GM12878 (cell line): ENCODE results near the gene RHOBTB1. TPM values are rescaled to one million over a fixed set of nuclear protein-coding genes. Genes with fewer than 3 reads are reported as not detected.

Source experiments
- ATAC-seq: fragments of 200-7000 bp; cut with Tn5 transposase; 3 replicates; pipeline ENCODE4 v1.9.1; 2020; ENCODE audit warnings: mild to moderate bottlenecking, moderate library complexity
- BruUV-seq: library from RNA; stranded (reverse); fragments of 400-500 nt; replicated peaks from 2 replicates; lab custom pipeline; 2021; lab: Mats Ljungman, UMichigan
- CTCF ChIA-PET: fragments of 300-600 bp; sonication (Branson Sonifier 250); formaldehyde crosslinking; extraction: SDS; loops from one replicate; lab custom pipeline; 2021; ENCODE audit warnings: inconsistent platforms; lab: Yijun Ruan, JAX
- POLR2A ChIA-PET: fragments of 350-600 bp; formaldehyde crosslinking; extraction: SDS; loops from one replicate; lab custom pipeline; 2021; ENCODE audit warnings: inconsistent platforms; lab: Charles Lee
- RAD21 ChIA-PET: fragments of 300-600 bp; sonication (Branson Sonifier 250); formaldehyde crosslinking; loops from one replicate; lab custom pipeline; 2023; ENCODE audit warnings: antibody characterized with exemption; ENCODE audit not compliant: unreplicated experiment; lab: Charles Lee
- SMC1A ChIA-PET: fragments of 300-600 bp; sonication (Branson Sonifier 250); formaldehyde crosslinking; loops from one replicate; lab custom pipeline; 2023; ENCODE audit not compliant: unreplicated experiment, uncharacterized antibody; lab: Charles Lee
- DNase-seq: peaks from one replicate; pipeline ENCODE4 v3.0.0-alpha.2; 2011; ENCODE audit warnings: low read depth, low spot score
- FAIRE-seq: peaks from 3 replicates; lab custom pipeline; 2011; peaks lifted over from hg19 to GRCh38; lab: Jason Lieb, UNC
- H2AFZ ChIP-seq: 2 replicates; pipeline ENCODE4 v1.6.0; 2011; ENCODE audit warnings: low read depth, low read length, control low read depth; ENCODE audit not compliant: control insufficient read depth
- H3K27ac ChIP-seq: 2 replicates; pipeline ENCODE4 v1.5.1; 2011; ENCODE audit warnings: control low read depth; ENCODE audit not compliant: control insufficient read depth, insufficient read depth
- H3K27me3 ChIP-seq, 2 experiments: replicated peaks in 1 of 2; 2 replicates each; pipeline versions ENCODE4 v1.6.0 to v1.6.1; 2011; ENCODE audit warnings: low read length in 1 of 2; ENCODE audit not compliant: control insufficient read depth in 2 of 2, insufficient read depth in 2 of 2
- H3K36me3 ChIP-seq, 2 experiments: 2 replicates each; pipeline ENCODE4 v1.5.1; 2011; ENCODE audit warnings: low read length in 1 of 2; ENCODE audit not compliant: control insufficient read depth in 2 of 2, insufficient read depth in 2 of 2
- H3K4me1 ChIP-seq: 2 replicates; pipeline ENCODE4 v1.6.1; 2011; ENCODE audit warnings: mild to moderate bottlenecking, low read length, moderate library complexity, mixed read lengths; ENCODE audit not compliant: control insufficient read depth, insufficient read depth
- H3K4me2 ChIP-seq: 2 replicates; pipeline ENCODE4 v1.6.0; 2011; ENCODE audit warnings: control low read depth; ENCODE audit not compliant: control insufficient read depth, insufficient read depth
- H3K4me3 ChIP-seq: fragments of 200-600 bp; sonication (generic); 2 replicates; pipeline ENCODE4 v1.5.1; 2016
- H3K79me2 ChIP-seq: 2 replicates; pipeline ENCODE4 v1.6.0; 2011; ENCODE audit warnings: low read length; ENCODE audit not compliant: control insufficient read depth, insufficient read depth
- H3K9ac ChIP-seq: 2 replicates; pipeline ENCODE4 v1.8.0; 2011; ENCODE audit warnings: low read length, control low read depth, mixed read lengths; ENCODE audit not compliant: control insufficient read depth, insufficient read depth
- H3K9me3 ChIP-seq: replicated peaks from 3 replicates; pipeline ENCODE4 v1.5.1; 2011; ENCODE audit warnings: mild to moderate bottlenecking, low read length; ENCODE audit not compliant: control insufficient read depth, insufficient read depth
- H4K20me1 ChIP-seq: 2 replicates; pipeline ENCODE4 v1.6.0; 2011; ENCODE audit not compliant: control insufficient read depth, insufficient read depth
- CHD1 ChIP-seq: IDR thresholded peaks from 2 replicates; pipeline ENCODE4 v1.6.1; 2012; ENCODE audit warnings: low read depth, low read length, improper control_type of control experiment
- CREM ChIP-seq: IDR thresholded peaks from 2 replicates; pipeline ENCODE4 v1.6.1; 2014; ENCODE audit warnings: antibody characterized with exemption, low read depth
- CTCF ChIP-seq, 3 experiments: IDR thresholded peaks in 2 of 3; conservative IDR thresholded peaks in 1 of 3; 2 replicates each; pipeline ENCODE4 v1.5.1; 2011; ENCODE audit warnings: low read depth in 3 of 3, low read length in 3 of 3, mild to moderate bottlenecking in 3 of 3, control low read depth in 2 of 3, moderate library complexity in 2 of 3, inconsistent platforms in 1 of 3, mixed read lengths in 1 of 3; ENCODE audit not compliant: control insufficient read depth in 2 of 3, insufficient read depth in 1 of 3; ENCODE audit errors: extremely low read depth in 1 of 3
- DPF2 ChIP-seq: fragments of 450-650 bp; IDR thresholded peaks from 2 replicates; pipeline ENCODE4 v1.6.1; 2017; ENCODE audit warnings: mild to moderate bottlenecking
- GABPA ChIP-seq: IDR thresholded peaks from 2 replicates; pipeline ENCODE4 v1.6.1; 2014; ENCODE audit warnings: antibody characterized with exemption, low read depth, mild to moderate bottlenecking, inconsistent platforms
- HDAC2 ChIP-seq: fragments of 200-600 bp; sonication (generic); IDR thresholded peaks from 2 replicates; pipeline ENCODE4 v1.6.1; 2017
- KDM1A ChIP-seq: fragments of 200-600 bp; sonication (generic); IDR thresholded peaks from 2 replicates; pipeline ENCODE4 v1.6.1; 2016; ENCODE audit warnings: borderline replicate concordance
- NFYB ChIP-seq: IDR thresholded peaks from 2 replicates; pipeline ENCODE4 v1.6.1; 2011; ENCODE audit warnings: low read depth, mild to moderate bottlenecking, low read length, improper control_type of control experiment, moderate library complexity; ENCODE audit not compliant: insufficient read depth
- POLR2AphosphoS5 ChIP-seq: IDR thresholded peaks from 2 replicates; pipeline ENCODE4 v1.6.1; 2011; ENCODE audit warnings: mild to moderate bottlenecking, low read length, inconsistent platforms
- SMAD5 ChIP-seq: IDR thresholded peaks from 2 replicates; pipeline ENCODE4 v1.6.1; 2016; ENCODE audit warnings: antibody characterized with exemption, low read depth
- SMC3 ChIP-seq: IDR thresholded peaks from 2 replicates; pipeline ENCODE4 v1.6.1; 2011; ENCODE audit warnings: low read length, improper control_type of control experiment, borderline replicate concordance
- SUPT20H ChIP-seq: IDR thresholded peaks from 2 replicates; pipeline ENCODE4 v1.6.1; 2011; ENCODE audit warnings: low read depth, mild to moderate bottlenecking, low read length, moderate library complexity, borderline replicate concordance; ENCODE audit not compliant: control insufficient read depth
- USF1 ChIP-seq: IDR thresholded peaks from 2 replicates; pipeline ENCODE4 v1.6.1; 2011; ENCODE audit warnings: borderline replicate concordance, low read depth, mild to moderate bottlenecking, moderate library complexity, mixed read lengths, low read length; ENCODE audit not compliant: insufficient read depth; ENCODE audit errors: extremely low read length
- ZBTB4 ChIP-seq: fragments of 450-650 bp; formaldehyde crosslinking; IDR thresholded peaks from 2 replicates; pipeline ENCODE4 v1.4.0; 2022; ENCODE audit warnings: mild to moderate bottlenecking, moderate library complexity
- ZBTB40 ChIP-seq: fragments of 450-650 bp; IDR thresholded peaks from 2 replicates; pipeline ENCODE4 v1.6.1; 2016; ENCODE audit warnings: mild to moderate bottlenecking, moderate library complexity, borderline replicate concordance
- WGBS: methylation state at CpG from one replicate; pipeline ENCODE4 v1.1.6; 2016; ENCODE audit warnings: low lambda C conversion rate; ENCODE audit not compliant: insufficient replicate concordance, insufficient coverage; ENCODE audit errors: missing lambda C conversion rate; 5-methylcytosine and 5-hydroxymethylcytosine counted together
- in situ Hi-C: fragments of 300-500 bp; cut with MboI; formaldehyde crosslinking; loops from 9 replicates; pipeline ENCODE4 v1.14.3; 2018; ENCODE audit warnings: mixed read lengths
- intact Hi-C: fragments of 100-400 bp; cut with micrococcal nuclease; formaldehyde crosslinking; loops from one replicate; pipeline ENCODE4 v1.14.2; 2022; ENCODE audit not compliant: unreplicated experiment
- polyA plus RNA-seq, 11 experiments: library from polyadenylated mRNA; depleted of rRNA in 4 of 11; unstranded in 6 of 11; stranded (reverse) in 5 of 11; fragments of >200 nt; fragmentation: Nextera tagmentation in 4 of 11; fragmentation: Illumina TruSeq in 1 of 11; extraction: Ambion mirVana in 4 of 11; extraction: Trizol in 1 of 11; gene quantifications; 1 replicate in 1 of 11; 2 replicates in 10 of 11; pipeline versions ENCODE4 v1.2.1 to v1.2.3, GENCODE V29; 2011 to 2016; ENCODE audit warnings: inconsistent platforms in 2 of 11, missing spikeins in 2 of 11, low read depth in 1 of 11
- total RNA-seq, 4 experiments: library from RNA; depleted of rRNA in 3 of 4; stranded (reverse); fragments of >200 nt in 3 of 4; fragmentation: Illumina TruSeq in 1 of 4; extraction: Trizol in 1 of 4; gene quantifications; 2 replicates each; pipeline versions ENCODE4 v1.2.1 to v1.2.3, GENCODE V29; 2013 to 2021

The RHOBTB1 gene
- total and polyA plus RNA-seq, 10 of the 15 experiments (the other 5 are each of a cell fraction or from before 2014, with no cell fraction given), result not detected

- SMC1A ChIA-PET, result interaction anchor here (1.2 kb wide), 1 partner anchor 38 kb away, joined by 3 read pairs; no protein-coding TSS in a partner anchor
- CTCF ChIA-PET, result interaction anchor here (1.2 kb wide), 1 partner anchor 131 kb away, joined by 3 read pairs; no protein-coding TSS in a partner anchor
- no TSS peak for BruUV-seq
- RAD21 ChIA-PET, result no interaction called here
- no peaks in the 10 kb centered on the region for H3K36me3 ChIP-seq
- peaks cover 0 to 2% of the 10 kb centered on the region in 2 experiments; a peak in 1 of 4 replicates for H3K27me3 ChIP-seq
- H3K4me1 ChIP-seq, result peaks cover 3% of the 10 kb centered on the region; the same call in 1 of the 2 replicates
- 48% methylated on average over 3 of the region's 3 CpGs for WGBS
- H3K4me3 ChIP-seq, result no peak overlapping the region
- H4K20me1 ChIP-seq, result no peaks in the 10 kb centered on the region
- DNase-seq (no peak), FAIRE-seq (peak; percentile 23), ATAC-seq (peak; percentile 77)
- H3K27ac ChIP-seq, result no peak overlapping the region
- H2AFZ ChIP-seq, result no peak overlapping the region
- no peak overlapping the region for H3K9ac ChIP-seq
- POLR2A ChIA-PET, result no interaction called here
- no peak overlapping the region for H3K4me2 ChIP-seq
- H3K9me3 ChIP-seq, result no peaks in the 10 kb centered on the region
- no peaks in the 10 kb centered on the region for H3K79me2 ChIP-seq
- intact Hi-C loops, result no loop called here
- in situ Hi-C loops, result no loop called here
- TF ChIP-seq DPF2 (no peak), CTCF (IDR thresholded peaks at IDR 0.05 in 2 of 3, conservative IDR thresholded peaks at IDR 0.05 in 1 of 3; ENCODE audit: control insufficient read depth in 2 of 3, extremely low read depth in 1 of 3, insufficient read depth in 1 of 3, low read depth in 3 of 3, low read length in 3 of 3) (no peak), SMAD5 (no peak), GABPA (no peak), POLR2AphosphoS5 (no peak), KDM1A (no peak), SMC3 (no peak), NFYB (no peak), USF1 (no peak), HDAC2 (no peak), CHD1 (no peak), ZBTB4 (CRISPR knock-in tag) (no peak), CREM (no peak), ZBTB40 (no peak), SUPT20H (no peak)
These were observed 6.3 kb upstream of the RHOBTB1 start for GRCh38 chr10:60950300-60950699.
